OCI-LY7 (cell line): ENCODE data around the gene IMMP2L.

Source experiments
- CTCF ChIP-seq: fragments of 200-600 bp; sonication (generic); conservative IDR thresholded peaks from 2 replicates; pipeline ENCODE4 v1.5.1; 2014; ENCODE audit warnings: mild to moderate bottlenecking, antibody characterized with exemption, low read length, moderate library complexity, mixed read lengths
- EZH2phosphoT487 ChIP-seq: fragments of 200-600 bp; sonication (generic); IDR thresholded peaks from 2 replicates; pipeline ENCODE4 v1.6.1; 2018; ENCODE audit warnings: low read depth, borderline replicate concordance, mild to moderate bottlenecking, mixed run types, antibody characterized with exemption, low read length, moderate library complexity, mixed read lengths

- no peak for TF ChIP-seq CTCF
- TF ChIP-seq EZH2phosphoT487: no peak
These were observed 44.0 kb downstream of the IMMP2L start for GRCh38 chr7:111518264-111518663.
